HG03469 (cell line): ENCODE measurements around the gene ZFPM1.

Experiments
- ATAC-seq: cut with Tn5 transposase; IDR thresholded peaks from one replicate; pipeline ENCODE4 v1.9.1; 2021; ENCODE audit warnings: mild to moderate bottlenecking, moderate library complexity, moderate number of reproducible peaks; ENCODE audit not compliant: unreplicated experiment

Gene ZFPM1

DNA sequence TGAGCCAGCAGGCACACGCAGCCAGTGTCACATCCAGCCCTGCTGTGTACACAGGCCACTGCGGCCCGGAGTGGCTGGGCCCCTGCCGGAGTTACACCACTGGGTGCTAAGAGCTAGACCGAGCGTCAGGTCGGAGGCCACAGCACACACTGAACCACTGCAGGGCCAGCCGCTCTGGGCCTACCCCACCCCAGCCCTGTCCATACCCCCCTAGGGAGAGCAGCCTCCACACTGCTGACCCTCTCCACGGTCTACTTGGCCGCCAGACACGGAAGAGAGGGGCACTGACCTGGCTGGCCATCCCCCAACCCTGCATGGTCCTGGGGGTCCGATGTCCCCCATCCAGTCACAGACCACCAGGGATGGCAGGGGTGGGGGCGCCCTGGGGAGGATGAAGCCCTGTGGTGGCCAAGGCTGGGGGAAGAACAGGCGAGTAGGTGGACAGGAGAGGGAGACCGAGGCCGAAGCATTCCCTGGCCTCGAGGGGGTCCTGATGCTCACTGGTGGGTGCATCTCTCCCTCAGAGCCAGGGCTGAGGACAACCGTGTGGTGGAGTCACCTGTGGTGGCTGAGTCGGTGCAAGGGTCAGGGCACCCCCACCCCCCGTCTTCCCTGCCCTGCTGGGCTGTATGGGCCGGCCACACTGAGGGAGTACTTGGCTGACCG lies 82.2 kb downstream of the ZFPM1 start:
- no peak for ATAC-seq

DNA sequence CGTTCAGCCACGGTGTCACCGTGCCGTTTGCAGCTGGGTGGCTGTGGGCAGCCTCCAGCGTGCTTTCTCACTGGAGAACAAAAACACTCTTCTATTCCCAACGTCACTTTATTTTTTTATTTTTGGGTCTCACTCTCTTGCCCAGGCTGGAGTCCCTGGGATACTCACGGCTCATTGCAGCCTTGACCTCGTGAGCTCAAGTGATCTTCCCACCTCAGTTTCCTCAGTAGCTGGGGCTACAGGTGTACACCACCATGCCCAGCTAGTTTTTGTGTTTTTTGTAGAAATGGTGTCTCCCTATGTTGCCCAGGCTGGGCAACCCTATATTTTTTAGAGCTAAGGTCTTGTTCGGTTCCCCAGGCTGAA lies 82.8 kb downstream of the ZFPM1 start:
- no peak for ATAC-seq

DNA sequence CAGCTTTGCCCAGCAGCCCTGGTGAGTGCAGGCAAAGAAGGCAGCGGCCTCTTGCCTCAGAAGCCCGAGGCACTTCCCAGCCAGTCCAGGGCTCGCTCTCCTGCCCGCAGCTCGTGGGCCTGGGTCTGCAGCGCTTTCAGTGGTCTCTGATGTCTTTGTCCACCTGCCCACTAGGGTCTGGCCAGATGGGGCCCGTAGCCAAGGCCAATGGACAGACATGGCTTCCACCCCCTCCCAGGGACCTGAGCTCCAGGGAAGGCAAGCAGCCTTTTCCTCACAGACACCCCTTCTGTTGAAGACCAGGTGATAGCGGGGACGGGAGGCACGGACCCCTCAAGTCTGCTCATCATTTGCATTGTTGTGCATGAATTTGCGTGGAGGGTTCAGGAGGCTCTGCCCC lies 83.4 kb downstream of the ZFPM1 start:
- ATAC-seq, result no peak

GRCh38 chr16:88536971-88537751 lies 84.1 kb downstream of the ZFPM1 start:
- no peak for ATAC-seq

DNA sequence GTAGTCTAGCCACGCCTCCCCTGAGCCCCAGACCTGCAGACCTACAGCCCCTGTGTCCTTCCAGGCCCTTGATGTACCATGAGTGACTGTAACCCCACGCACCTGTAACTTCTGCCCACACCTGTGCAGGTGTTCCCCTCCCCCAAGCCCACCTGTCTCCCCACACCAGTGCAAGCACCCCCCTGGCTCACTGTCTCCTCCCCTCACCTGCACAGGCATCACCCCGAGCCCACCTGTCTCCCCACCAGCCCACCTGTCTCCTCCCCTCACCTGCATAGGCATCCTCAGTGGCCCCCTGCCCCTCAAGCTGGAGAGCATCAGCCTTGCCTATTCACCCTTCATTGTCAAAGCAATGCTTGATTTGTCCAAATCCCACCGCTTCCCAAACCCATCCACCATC lies 84.8 kb downstream of the ZFPM1 start:
- ATAC-seq, result no peak

- ATAC-seq, result no peak
Observed at GRCh38 chr16:88538366-88539060, 85.4 kb downstream of the ZFPM1 start.

DNA sequence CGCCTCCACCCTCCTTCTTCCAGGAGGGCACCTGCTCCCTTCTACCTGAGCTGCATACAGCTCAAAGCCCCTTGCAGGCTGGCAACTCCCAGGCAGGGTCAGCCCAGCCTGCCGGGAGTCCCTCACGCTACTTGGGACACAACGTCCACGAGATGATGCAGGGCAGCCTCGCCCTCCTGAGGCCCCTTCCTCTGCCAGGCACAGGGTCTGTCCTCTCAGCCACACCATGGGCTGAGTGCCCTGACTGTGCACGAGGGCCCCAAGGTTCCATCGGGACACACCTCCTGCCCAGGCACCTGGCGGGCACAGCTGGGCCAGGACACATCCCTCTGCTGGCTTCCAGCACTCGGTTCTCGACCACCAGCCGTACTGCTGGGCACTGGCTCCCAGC lies 86.2 kb downstream of the ZFPM1 start:
- ATAC-seq, result no peak

DNA sequence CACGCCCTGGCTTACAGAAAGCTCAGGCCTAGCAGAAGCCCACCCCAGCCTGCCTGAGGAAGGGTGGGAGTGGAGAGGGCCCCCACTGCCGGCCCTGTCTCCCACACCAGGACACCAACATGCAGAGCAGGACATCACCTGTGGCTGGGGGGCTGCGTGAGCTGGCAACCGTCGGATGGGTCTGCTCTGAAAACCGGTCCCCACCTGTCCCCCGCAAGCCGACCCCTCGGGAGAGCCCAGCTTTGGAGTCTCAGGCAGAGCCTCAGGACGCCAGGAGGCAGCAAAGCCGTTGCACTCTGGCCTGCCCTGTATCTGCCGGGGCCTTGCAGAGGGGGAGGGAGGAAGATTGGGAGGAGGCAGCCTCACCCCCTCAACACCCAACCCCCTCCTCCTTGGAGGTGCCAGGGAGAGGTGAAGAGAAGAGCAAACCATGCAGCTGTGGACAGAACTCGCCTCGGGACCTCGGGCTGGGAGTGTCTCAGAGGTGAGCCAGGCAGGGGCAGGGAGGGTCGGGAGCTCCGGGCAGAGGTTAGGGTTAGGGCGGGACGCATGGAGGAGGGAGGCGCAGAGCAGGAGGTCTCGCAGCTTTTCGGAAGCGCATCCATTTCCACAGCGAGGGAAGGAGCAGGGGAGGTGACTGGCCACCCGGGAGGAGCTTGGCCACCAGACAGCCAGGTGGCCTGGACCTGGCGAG lies 86.7 kb downstream of the ZFPM1 start:
- no peak for ATAC-seq

DNA sequence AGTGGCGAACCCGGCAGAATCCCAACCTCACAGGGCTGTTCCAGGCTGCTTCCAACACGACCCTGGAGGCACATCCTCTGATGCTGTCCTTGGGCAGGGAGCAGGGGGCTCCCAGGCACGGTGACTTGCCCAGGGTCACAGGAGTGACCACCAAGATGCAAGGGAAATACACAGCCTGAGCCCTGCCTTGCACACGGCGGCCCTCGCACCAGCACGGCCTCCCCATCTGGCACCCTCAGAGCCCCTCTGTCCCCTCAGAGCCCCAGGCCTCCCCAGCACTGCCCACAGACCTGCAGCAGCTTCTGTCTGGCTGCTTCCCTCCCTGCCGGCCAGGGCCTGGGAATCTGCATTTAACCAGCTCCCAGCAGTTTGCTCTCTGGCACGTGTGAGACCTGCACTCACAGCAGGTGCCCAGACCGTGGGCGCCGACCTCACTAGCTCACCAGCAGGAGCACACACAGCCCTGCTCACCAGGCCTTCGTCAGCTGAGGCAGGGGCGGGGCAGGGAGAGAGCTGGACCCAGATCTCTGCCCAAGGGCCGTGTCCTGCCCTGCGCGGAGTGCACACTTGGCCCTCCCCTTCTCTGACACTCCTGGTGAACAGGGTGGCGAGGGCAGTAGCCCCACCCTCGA lies 87.4 kb downstream of the ZFPM1 start:
- no peak for ATAC-seq

DNA sequence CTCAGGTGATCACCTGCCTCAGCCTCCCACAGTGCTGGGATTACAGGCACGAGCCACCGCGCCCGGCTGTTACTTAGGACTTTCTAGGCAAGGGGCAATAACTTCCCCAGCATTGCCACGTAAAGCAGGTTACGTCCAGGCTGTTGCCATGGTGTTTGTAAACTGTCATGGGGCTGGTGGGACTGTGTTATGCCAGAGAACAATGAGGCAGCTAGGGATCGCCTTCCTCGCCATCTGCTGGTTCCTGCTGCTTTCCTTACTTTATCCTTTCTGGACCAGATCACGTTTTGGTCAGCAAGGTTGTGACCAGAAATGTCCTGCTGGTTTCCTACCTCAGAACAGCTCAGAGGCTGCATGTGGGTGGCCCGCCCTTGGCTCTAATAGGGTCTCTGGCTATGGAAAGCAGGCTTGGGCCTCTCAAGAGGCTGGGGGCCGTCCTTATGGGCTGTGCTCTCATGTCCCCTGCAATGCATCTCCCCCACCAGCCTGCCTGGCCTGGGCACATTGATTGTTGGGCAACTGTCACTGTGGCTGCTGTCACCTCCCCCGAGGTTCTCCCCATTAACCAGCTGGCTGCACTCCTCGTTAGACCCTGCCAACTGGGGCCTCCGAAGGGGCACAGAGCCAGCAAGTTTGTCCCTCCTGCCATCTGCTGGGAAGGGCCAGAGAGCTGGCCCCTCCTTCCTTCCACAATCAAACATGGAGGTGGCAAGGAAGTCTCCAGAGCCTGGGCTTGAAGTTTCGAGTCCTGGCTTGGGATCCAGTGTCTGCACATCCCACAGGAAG lies 88.9 kb downstream of the ZFPM1 start:
- no peak for ATAC-seq

- no peak for ATAC-seq
Observed at GRCh38 chr16:88543230-88543813, 90.2 kb downstream of the ZFPM1 start.

GRCh38 chr16:88545781-88546180 lies 92.7 kb downstream of the ZFPM1 start:
- no peak for ATAC-seq

DNA sequence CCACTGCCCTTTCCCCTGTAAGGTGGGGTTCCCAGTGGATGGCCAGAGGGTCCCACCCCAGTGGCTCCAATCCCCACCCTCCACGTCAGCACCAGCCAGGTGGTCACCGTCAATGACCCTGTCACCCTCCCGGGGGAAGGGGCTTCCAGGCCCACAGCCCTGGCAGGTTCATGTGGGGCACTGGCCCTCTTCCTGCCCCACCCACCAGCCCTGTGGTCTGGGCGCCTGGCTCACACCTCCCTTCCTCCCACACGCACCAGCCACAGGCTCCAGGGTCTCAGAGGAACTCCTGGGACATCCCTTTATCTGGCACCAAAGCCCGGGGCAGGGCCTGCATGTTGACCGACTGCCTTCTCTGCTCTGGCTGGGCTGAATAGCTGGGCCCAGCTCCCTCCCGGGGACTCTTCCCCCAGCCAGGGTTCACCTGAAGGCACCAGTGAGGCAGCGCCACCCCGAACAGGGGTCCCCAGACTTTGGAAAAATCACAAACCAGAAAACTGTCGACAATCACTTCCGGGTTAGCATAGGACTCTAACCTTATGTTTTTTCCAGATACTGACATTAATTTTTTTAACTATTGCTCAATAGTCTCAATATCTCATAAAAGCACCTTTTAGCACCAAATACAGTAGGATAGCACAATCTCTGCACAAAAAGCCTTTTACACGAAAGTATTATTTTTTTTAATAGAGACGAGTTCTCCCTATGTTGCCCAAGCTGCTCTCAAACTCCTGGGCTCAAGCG lies 95.2 kb downstream of the ZFPM1 start:
- no peak for ATAC-seq

GRCh38 chr16:88548985-88549384 lies 95.9 kb downstream of the ZFPM1 start:
- ATAC-seq, result no peak

DNA sequence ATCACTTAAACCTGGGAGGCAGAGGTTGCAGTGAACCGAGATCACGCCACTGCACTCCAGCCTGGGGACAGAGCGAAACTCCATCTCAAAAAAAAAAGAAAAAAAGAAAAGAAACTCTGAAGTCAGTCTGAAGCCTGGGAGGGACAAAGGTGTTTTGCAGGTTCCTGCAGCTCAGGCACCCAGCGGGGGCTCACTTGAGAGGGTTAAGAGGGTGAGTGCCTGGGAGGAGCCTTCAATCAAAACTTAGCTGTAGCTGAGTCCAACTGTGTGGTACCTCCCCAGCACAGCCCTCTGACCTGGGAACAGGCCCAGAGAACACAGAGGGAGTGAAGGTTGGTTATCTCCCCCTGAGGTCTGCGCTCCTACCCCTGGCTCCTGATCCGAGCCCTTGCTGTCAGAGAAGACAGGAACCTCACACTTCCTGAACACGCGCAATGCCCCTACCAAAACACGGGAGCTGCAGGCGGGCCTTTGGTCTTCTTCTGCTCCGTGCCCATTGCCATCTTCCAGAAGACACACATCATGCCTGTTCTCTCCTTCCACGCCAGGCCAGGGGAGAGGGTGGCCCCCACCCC lies 96.7 kb downstream of the ZFPM1 start:
- no peak for ATAC-seq

DNA sequence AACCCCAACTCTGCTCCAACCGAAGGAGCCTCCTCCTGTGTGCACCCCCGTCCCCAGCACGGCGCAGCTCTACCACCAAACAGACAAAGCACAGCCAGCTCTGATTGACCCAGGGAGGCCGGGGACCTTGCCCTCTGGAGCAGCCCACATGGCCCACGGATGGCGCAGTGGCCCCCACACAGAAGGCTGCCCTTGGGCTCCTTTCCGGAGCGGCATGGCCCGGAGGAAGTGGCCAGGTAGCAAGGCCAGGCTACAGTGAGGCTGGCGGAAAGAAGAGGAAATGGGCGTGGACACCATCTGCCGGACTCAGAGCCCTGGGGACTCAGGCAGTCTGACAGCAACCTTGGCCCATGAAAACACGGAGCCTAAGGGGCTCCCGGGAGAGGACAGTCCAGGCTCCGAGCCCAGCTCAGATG lies 97.2 kb downstream of the ZFPM1 start:
- ATAC-seq, result no peak

- no peak for ATAC-seq
Observed at GRCh38 chr16:88552166-88552565, 99.1 kb downstream of the ZFPM1 start.

DNA sequence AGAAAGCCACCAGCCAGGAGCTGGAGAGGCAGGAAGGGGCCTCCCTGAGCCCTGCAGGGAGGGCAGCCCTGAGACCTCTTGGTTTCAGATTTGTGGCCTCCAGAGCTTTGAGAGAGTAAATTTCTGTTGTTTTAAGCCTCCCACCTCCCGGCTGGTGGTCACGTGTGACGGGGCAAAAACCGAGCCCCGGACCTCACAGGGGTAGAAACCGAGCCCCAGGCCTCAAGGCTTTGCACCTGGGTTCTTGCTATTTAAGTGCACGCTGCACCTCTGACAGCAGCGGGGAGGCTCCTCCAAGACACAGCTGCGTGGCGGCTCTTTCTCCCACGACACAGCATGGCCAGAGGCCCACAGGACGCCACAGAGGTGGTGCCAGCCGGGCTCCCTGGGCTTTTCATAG lies 99.7 kb downstream of the ZFPM1 start:
- ATAC-seq, result no peak

- no peak for ATAC-seq
Observed at GRCh38 chr16:88553739-88554138, 100.7 kb downstream of the ZFPM1 start.
